Activated naive CD4-positive, alpha-beta T cell (primary cell): ENCODE data around the gene HTR7.
"Not testable (repeated sequence)": the region's sequence is repeated elsewhere in the genome, so short reads cannot be mapped to it uniquely, and the experiment has no call there.

Experiments
- DNase-seq, 4 experiments: peaks; one replicate each; lab custom pipeline; 2025; lab: John Stamatoyannopoulos, UW

HTR7 gene

GRCh38 chr10:90857635-90858460 is at the start of gene HTR7:
Gene HTR7 (minus strand): TSS chr10:90858039. CDS start chr10:90857671, 368 bp downstream.
- peak in 3 of 4 experiments; percentile 26 to 58 (median 51) for DNase-seq

GRCh38 chr10:90906596-90906995 is 48.8 kb upstream of the HTR7 start:
- DNase-seq, result no peak

GRCh38 chr10:90905925-90906324 is 48.1 kb upstream of the HTR7 start:
- DNase-seq, result no peak

- DNase-seq, result not testable (repeated sequence)
Measured at GRCh38 chr10:90896916-90897315, 39.1 kb upstream of the HTR7 start.

- DNase-seq, result no peak
Measured at GRCh38 chr10:90893190-90893589, 35.4 kb upstream of the HTR7 start.

GRCh38 chr10:90890347-90890746 is 32.5 kb upstream of the HTR7 start:
- DNase-seq, result no peak

GRCh38 chr10:90889636-90890035 is 31.8 kb upstream of the HTR7 start:
- DNase-seq, result no peak

- no peak for DNase-seq
Measured at GRCh38 chr10:90888387-90888786, 30.5 kb upstream of the HTR7 start.

- DNase-seq, result no peak
Measured at GRCh38 chr10:90887555-90887954, 29.7 kb upstream of the HTR7 start.

GRCh38 chr10:90885176-90885575 is 27.3 kb upstream of the HTR7 start:
- DNase-seq, result no peak

- no peak for DNase-seq
Measured at GRCh38 chr10:90884431-90884830, 26.6 kb upstream of the HTR7 start.

GRCh38 chr10:90880059-90880719 is 22.4 kb upstream of the HTR7 start:
- DNase-seq, result not testable (repeated sequence)

GRCh38 chr10:90879062-90879461 is 21.2 kb upstream of the HTR7 start:
- DNase-seq, result no peak

GRCh38 chr10:90872648-90873020 is 14.8 kb upstream of the HTR7 start:
- DNase-seq, result no peak

- DNase-seq, result peak; percentile 47 to 75 (median 56)
Measured at GRCh38 chr10:90871766-90872647, 14.2 kb upstream of the HTR7 start, which contains the start of gene RPP30. Gene RPP30 (plus strand): TSS chr10:90871974. CDS start chr10:90871987, 13 bp downstream.

- DNase-seq, result no peak
Measured at GRCh38 chr10:90871279-90871765, 13.5 kb upstream of the HTR7 start.

- no peak for DNase-seq
Measured at GRCh38 chr10:90866050-90866598, 8.3 kb upstream of the HTR7 start.

- no peak for DNase-seq
Measured at GRCh38 chr10:90865401-90865800, 7.6 kb upstream of the HTR7 start.

GRCh38 chr10:90862908-90863514 is 5.2 kb upstream of the HTR7 start:
- no peak for DNase-seq

GRCh38 chr10:90860790-90861189 is 3.0 kb upstream of the HTR7 start:
- DNase-seq, result no peak

GRCh38 chr10:90859321-90859751 is 1.5 kb upstream of the HTR7 start:
- DNase-seq, result no peak
